Activated CD4-positive, alpha-beta T cell treated with anti-CD3 and anti-CD28 coated beads, Interleukin-2, amount 50 U/mL, for 16 hours (primary cell): ENCODE measurements around the gene HTATIP2.
"Not testable (repeated sequence)": the region's sequence is repeated elsewhere in the genome, so short reads cannot be mapped to it uniquely, and the experiment has no call there.

ENCODE experiments used
- DNase-seq: peaks from one replicate; pipeline ENCODE4 v3.0.0-alpha.2; 2020

HTATIP2 gene

DNA sequence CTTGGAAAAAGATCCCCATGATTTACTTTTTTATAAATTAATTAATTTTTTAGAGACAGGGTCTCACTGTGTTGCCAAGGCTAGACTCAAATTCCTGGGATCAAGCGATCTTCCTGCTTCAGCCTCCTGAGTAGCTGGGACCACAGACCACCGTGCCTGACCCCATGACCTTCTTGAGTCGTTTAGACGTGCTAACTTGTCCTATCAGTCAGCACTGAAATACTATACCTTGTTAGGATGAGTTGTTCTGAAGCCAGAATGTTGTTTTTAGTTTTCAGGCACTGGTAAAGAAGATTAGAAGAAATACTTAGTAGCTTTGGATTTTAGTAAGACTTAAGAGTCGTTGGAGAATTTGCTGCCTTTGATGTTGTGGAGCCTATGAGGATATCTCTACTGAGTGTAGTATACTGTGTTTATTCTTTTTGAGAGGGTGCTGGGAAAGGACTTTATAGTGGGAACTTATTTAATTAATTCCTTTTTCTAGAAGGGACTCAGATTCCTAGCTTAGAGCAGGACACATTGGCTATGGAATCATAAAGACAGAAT is 8.6 kb downstream of the HTATIP2 start:
- no peak for DNase-seq

DNA sequence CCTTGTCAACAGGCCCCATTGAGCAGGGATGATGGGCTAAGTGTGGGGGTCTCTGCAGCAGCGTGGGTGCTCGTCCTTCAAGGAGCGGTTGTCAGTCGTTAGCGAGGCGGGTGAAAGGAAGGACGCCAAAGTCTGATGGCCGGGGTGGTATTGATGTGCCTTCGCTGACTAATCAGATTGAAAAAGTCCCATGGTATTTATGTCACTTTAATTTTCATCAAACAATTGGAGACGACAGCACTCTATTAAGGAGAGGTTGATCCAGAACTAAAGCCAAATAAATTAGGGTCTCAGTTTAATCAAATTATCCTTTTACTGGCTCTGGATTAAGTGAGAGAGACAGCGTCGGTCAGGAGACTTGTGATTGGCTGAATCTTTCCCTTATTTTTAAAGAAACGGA is 9.6 kb downstream of the HTATIP2 start:
- no peak for DNase-seq

DNA sequence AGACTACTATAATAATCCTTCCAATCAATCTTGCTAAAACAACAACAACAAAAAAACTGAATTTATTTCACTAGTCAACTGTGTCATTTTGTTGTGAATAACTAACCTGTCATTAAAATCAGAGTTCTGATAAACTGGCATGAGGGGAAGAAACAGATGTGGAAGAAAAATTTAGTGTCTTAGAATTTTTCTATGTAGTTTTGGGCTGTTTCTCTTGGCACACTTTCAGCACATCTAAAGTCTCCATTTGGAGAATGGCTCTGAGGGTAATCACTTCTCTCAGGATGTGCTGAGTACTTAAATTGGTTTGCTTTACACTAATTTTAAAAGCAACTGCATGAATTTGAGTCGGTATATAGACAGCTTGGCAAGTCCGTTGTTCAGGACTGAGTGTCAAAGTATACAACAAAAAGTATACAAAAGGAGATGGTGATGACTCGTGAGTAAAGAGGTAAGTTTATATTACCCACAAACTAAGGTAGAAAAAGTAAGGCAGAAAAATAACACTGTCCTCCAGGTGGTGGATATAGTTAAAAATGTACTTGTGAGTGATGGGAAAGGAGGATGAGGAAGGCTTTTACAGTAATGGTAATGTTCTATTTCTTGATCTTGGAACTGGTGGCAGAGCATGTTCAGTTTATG is 10.2 kb downstream of the HTATIP2 start:
- DNase-seq: no peak

DNA sequence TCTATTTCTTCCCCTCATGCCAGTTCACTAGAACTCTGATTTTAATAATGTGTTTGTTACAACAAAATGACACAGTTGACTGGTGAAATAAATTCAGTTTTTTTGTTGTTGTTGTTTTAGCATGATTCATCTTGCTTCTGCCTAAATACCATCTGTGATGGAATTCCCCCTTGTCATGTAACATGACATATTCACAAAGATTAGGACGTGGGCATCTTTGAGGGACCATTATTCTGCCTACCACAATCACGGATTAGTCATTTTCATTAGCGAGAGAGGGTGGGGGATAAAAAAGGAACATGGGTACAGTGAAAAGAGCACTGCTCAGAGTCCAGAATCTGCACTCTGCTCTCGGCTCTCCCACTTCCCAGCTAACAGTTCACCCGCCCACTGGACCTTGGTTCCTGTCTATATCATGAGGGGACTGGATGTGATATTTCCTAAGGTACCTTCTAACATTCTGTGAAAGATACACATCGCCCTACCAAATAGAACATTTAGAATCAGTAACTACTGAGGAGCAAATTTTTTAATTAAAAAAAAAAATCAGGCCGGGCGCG is 11.3 kb downstream of the HTATIP2 start:
- DNase-seq: no peak

DNA sequence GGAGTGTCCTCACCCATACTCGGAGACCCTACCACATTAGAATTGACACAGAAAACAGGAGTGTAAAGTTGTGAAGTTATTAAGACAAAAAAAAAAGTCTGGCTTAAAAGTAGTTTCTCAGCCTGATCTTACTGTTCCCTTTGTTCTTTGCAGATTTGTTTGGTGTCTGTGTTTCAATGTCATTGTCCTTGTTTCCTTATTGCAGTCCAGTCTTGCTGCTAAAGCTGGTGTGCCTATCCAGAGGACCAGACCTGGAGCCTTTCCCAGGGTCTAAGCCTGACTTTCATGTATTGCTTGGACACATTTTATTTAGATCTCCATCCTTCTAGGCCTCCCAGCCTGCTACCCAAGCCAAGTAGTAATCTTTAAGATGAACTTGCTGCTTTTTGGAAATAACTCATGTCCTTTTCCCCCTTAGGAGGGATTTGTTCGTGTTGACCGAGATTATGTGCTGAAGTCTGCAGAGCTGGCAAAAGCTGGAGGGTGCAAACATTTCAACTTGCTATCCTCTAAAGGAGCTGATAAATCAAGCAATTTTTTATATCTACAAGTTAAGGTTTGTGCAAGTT is 12.7 kb downstream of the HTATIP2 start:
- no peak for DNase-seq

DNA sequence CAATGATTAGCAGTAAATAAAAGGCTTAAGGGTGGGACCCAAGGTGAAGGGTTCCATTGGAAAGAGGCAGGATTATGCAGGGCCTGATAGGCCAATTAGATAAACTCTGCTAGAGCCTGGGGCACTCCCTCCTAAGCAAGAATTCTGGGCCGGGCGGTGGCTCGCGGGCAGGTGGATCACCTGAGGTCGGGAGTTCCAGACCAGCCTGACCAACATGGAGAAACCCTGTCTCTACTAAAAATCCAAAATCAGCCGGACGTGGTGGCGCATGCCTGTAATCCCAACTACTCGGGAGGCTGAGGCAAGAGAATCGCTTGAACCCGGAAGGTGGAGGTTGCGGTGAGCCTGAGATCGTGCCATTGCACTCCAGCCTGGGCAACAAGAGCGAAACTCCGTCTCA is 22.5 kb downstream of the HTATIP2 start:
- not testable (repeated sequence) for DNase-seq

DNA sequence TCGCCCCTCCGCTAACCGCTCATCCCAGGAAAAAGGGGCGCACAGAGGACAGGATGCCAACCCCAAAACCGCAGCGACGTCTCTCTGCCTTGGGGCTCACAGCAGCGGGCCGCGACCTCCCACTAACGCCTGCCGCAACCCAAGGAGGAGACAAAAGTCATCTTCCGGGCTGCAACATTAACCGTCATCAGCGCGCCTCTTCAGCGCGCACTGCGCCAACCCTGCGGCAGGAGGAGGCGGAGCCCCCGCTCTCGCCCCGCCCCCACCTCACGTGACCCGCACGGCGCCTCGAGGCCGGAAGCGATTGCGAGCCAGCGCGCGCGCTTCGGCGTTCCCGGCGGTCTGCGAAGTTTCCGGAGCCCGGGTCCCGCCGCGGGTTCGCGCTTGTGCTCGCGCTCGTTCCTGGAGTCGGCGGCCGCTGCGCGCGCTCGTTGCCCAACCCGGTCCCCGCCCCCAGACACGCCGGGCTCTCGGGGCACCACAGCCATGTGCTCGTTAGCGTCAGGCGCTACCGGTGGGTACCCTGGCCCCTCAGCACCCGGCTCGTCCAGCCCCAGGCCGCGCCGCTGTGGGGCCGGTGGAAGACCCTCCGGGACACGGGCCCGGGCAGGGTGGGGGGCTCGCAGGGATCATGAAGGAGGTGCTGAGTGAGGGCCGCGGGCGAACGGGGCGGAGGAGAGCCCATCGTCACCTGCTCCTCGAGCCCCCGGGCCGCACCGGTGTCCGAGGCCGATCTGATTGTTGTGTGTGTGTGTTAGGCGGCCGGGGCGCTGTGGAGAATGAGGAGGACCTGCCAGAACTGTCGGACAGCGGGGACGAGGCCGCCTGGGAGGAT is 24.0 kb downstream of the HTATIP2 start, which contains the start of gene PRMT3:
PRMT3 (plus strand) TSS at position 456 of the 835 bp plus-strand sequence; CDS start at position 487, 31 bp downstream.
- peak; percentile 97 for DNase-seq

DNA sequence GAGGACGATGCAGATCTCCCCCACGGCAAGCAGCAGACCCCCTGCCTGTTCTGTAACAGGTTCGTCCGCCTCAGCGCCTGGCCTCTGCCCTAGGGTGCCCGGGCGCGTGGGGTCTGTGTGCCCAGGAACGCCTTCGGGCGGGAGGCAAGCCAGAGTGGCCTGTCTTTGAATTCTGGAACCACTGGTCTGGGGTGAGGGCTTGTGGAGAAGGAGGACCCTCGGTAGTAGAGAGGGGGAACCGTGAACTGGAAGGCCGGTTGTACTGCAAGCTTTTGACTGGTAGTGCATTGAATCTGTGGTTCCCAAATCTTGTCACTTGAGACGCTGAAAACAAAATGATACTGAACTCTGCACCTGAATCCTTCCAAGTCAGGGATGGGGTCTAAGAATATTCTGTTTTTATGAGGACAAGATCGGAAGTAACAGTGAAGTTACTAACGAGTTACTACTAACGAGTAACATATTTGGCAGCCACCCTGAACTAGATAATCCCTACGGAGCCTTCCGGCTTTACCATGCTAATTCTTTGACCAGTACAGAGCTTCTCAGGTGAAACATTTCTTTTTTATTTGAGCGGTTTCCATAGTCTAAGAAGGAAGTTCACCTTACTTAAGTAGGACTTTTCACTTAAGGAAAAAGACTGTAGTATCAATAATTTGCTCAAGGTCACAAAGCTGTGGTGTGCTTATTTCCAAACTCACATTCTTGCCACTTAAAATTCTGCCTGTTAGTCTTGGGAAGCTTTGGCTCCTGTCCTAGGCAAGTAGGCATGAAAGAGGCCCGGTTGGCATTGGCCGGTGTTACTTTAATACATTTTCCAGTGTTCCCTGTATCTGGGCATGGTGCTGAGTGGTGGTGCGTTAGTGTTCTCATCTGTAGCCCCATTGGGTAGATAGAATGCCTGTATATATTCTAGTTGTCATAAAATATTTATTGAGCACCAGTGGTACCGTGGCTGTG is 24.9 kb downstream of the HTATIP2 start:
- peak; percentile 22 for DNase-seq

DNA sequence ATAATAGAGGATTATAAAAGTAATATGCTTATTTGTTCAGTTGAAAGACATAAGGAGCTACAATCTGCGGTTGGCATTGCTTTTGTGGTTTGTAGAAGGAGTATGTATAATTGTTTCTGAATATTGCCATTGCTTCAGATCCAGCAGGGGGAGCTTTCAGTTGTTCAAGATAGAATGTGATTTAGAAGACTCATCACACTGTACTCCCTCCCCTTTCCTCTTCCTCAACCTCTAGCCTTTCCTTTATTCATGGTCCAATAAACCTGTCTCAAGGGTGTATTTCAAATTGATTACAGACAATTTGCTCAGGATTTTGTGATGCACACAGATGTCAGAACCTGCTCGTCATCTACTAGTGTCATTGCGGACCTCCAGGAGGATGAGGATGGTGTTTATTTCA is 33.8 kb downstream of the HTATIP2 start:
- peak; percentile 52 for DNase-seq

DNA sequence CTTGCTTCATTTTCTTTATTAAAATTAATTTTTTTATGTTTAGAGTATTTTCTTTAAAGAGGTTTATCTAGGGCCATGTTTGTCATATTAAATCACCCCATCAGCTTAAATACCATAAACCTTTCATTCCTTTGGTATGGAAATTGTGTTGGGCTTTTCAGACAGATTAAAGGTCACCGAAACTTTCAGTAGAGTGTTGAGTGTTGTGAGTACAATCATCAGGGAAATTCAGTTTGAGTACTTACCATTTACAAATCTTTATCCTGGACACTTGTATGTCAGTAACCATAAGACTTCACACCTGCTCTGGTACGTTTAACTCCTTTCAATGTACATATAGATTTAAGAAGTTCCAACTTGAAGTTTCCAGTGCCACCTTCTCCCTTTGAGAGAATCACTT is 36.0 kb downstream of the HTATIP2 start:
- no peak for DNase-seq

DNA sequence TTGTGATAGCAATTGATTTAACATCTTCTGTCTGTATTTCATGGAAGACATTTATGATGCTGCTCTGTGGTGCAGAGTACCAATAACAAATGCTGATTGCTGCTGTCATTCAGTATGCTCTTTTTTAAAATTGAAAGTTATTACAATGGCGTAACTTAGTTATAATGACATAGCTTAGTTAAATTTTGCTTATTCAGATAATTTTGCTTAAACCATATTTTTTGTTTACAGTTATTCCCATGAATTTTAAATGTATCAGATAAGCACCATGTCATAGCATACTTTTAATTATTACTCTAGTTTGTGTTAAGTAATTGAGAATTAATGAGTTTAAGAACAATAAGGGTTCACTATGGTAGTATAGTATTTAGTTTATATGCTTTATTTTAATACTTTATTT is 39.5 kb downstream of the HTATIP2 start:
- DNase-seq: no peak

DNA sequence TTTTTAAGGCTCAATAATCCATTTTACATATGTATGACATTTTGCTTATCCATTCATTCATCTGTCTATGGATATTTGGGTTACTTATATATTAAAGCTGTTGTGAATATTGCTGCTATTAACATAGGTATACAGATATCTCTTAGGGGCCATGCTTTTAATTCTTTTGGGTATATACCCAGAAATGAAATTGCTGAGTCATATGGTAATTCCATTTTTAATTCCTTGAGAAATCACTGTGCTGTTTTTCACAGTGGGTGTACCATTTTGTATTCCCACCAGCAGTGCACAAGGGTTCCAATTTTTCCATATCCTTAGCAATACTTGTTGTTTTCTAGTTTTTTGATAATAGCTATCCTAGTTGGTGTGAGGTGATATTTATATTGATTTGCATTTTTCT is 43.0 kb downstream of the HTATIP2 start:
- DNase-seq: no peak

DNA sequence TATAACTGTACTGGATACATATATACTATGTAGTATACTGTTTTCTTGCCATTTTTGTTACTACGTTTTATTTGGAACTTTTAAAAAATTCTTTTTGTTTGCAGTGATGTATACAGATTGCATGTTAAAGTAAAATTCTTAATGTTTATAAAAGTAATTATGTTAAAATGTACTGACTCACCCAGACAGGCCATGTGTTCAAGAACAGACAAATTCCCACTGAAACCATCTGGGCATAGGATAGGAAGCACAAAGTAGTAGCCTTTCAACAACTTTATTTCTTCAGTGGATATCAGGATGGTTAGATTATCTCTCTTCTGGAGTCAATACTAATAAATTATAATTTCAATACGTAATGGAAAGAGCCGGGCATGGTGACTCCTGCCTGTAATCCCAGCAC is 43.8 kb downstream of the HTATIP2 start:
- DNase-seq: no peak

DNA sequence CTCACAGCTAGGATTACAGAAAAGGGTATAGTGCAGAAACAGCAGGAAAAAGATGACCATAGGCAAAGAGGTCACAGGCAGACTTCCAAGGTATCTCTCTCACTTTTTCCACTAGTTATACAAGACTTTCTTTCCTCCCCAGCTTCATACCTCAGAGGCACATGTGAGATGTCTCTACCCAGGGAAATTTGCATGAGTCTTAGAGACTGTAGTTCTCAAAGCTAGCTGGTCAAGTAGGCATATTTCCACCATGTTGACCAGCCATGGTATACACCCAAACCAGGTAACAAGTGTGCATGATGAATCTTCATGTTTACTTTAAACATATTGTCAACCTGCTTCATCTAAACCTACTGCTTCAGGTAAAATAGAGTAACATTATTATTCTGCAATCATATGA is 51.9 kb downstream of the HTATIP2 start:
- no peak for DNase-seq

DNA sequence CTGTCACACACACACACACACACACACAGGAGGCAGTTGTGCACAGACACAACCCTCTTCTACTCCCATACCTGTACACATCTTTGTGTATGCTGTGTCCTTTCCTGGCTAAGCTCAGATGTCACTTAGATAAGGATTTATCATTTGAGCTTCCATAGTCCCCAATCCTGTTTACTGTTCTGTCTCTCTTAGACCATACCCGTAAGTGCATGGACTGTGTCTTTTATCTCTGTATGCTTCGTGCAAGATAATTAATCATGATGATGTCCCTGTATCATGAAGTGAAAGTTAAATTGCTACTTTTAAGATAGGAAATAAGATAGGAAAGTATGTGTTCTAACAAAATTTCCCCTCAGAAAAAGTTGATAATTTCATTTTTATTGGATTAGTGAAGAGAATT is 54.3 kb downstream of the HTATIP2 start:
- no peak for DNase-seq

DNA sequence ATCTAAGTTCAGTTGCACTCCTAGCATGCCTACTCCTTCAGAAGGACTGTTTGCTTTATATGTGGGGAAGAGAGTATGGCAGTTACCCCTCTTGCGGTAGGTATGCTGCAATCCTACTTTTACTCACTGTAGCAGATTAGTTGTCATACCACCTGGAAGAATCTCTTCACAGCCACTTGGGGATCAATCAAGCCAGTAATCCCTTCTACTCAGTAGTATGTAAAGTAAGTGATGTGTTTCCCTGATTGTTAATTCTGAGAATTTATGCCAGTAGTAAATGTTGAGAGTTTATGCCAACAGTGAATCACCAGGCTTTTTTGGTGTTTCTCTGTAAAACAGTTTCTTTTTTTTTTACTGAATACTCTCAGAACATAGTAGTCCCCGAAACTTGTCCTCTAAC is 58.4 kb downstream of the HTATIP2 start:
- DNase-seq: peak; percentile 65

DNA sequence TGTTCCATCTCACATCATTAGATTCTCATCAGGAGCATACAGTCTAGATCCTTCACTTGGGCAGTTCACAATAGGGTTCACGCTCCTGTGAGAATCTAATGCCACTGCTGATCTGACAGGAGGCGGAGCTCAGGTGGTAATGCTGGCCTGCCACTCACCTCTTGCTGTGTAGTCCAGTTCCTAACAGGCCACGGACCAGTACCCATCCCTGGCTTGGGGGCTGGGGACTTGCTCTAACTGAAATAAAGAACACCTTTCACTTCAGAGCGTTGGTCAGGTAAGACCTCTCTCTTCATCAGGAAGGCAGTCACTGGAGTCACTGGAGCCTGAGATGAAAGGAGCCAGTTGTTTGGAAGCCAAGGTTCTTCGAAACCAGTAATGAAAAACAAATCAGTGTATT is 65.7 kb downstream of the HTATIP2 start:
- no peak for DNase-seq
